ENCODE results near the gene KRT77. TPM values are rescaled to one million over a fixed set of nuclear protein-coding genes. Genes with fewer than 3 reads are reported as not detected.
"Not testable (repeated sequence)": the region's sequence is repeated elsewhere in the genome, so short reads cannot be mapped to it uniquely, and the experiment has no call there.

The KRT77 gene
- total RNA-seq, 1 donor from 2014 or later = not detected

- ATAC-seq (no peak), DNase-seq (no peak)
- intact Hi-C loops (cut with micrococcal nuclease) = no loop called here
Measured at GRCh38 chr12:52726451-52726850, 23.1 kb upstream of the KRT77 start.

- intact Hi-C loops (cut with micrococcal nuclease) = no loop called here
- no peak for ATAC-seq
- no peak for DNase-seq
Measured at GRCh38 chr12:52724384-52724783, 21.1 kb upstream of the KRT77 start.

- DNase-seq = no peak
- no peak for ATAC-seq
- intact Hi-C loops (cut with micrococcal nuclease) = no loop called here
Measured at GRCh38 chr12:52722680-52723079, 19.4 kb upstream of the KRT77 start.

GRCh38 chr12:52721838-52722470 lies 18.6 kb upstream of the KRT77 start:
- intact Hi-C loops (cut with micrococcal nuclease) = no loop called here
- ATAC-seq (no peak), DNase-seq (no peak)

GRCh38 chr12:52720365-52720886 lies 17.1 kb upstream of the KRT77 start:
- DNase-seq = no peak
- intact Hi-C loops (cut with micrococcal nuclease) = no loop called here
- ATAC-seq = no peak

GRCh38 chr12:52716061-52716460 lies 12.7 kb upstream of the KRT77 start:
- no peak for ATAC-seq
- no peak for DNase-seq
- intact Hi-C loops (cut with micrococcal nuclease) = no loop called here

GRCh38 chr12:52715416-52715815 lies 12.1 kb upstream of the KRT77 start:
- DNase-seq (no peak), ATAC-seq (no peak)
- intact Hi-C loops (cut with micrococcal nuclease) = no loop called here

GRCh38 chr12:52714887-52715281 lies 11.6 kb upstream of the KRT77 start:
- intact Hi-C loops (cut with micrococcal nuclease) = no loop called here
- ATAC-seq (no peak), DNase-seq (no peak)

GRCh38 chr12:52713960-52714886 lies 10.9 kb upstream of the KRT77 start:
- peak; percentile 26 for ATAC-seq
- intact Hi-C loops (cut with micrococcal nuclease) = no loop called here

GRCh38 chr12:52712122-52712521 lies 8.8 kb upstream of the KRT77 start:
- intact Hi-C loops (cut with micrococcal nuclease); DNase-seq; ATAC-seq: not testable (repeated sequence)

More at GRCh38 chr12:52713960-52714886, 10.9 kb upstream of the KRT77 start:
- DNase-seq = no peak

GRCh38 chr12:52710730-52711129 lies 7.4 kb upstream of the KRT77 start:
- DNase-seq (no peak), ATAC-seq (no peak)
- intact Hi-C loops (cut with micrococcal nuclease) = no loop called here

GRCh38 chr12:52708010-52708409 lies 4.7 kb upstream of the KRT77 start:
- intact Hi-C loops (cut with micrococcal nuclease) = no loop called here
- no peak for ATAC-seq
- no peak for DNase-seq

- intact Hi-C loops (cut with micrococcal nuclease) = no loop called here
- DNase-seq (no peak), ATAC-seq (no peak)
Measured at GRCh38 chr12:52704464-52704863, 1.1 kb upstream of the KRT77 start.

GRCh38 chr12:52703878-52704277 lies 554 bp upstream of the KRT77 start:
- DNase-seq (no peak), ATAC-seq (no peak)
- intact Hi-C loops (cut with micrococcal nuclease) = no loop called here

- ATAC-seq (no peak), DNase-seq (no peak)
- intact Hi-C loops (cut with micrococcal nuclease) = no loop called here
Measured at GRCh38 chr12:52702338-52702737, 986 bp downstream of the KRT77 start.

- DNase-seq (no peak), ATAC-seq (no peak)
- intact Hi-C loops (cut with micrococcal nuclease) = no loop called here
Measured at GRCh38 chr12:52701281-52701680, 2.0 kb downstream of the KRT77 start.

GRCh38 chr12:52699960-52700359 lies 3.4 kb downstream of the KRT77 start:
- DNase-seq (no peak), ATAC-seq (peak; percentile 57)
- intact Hi-C loops (cut with micrococcal nuclease) = no loop called here

GRCh38 chr12:52699373-52699772 lies 4.0 kb downstream of the KRT77 start:
- ATAC-seq = peak; percentile 6
- intact Hi-C loops (cut with micrococcal nuclease) = no loop called here
- DNase-seq = no peak

GRCh38 chr12:52698651-52699340 lies 4.5 kb downstream of the KRT77 start:
- intact Hi-C loops (cut with micrococcal nuclease) = no loop called here
- DNase-seq (no peak), ATAC-seq (peak; percentile 92)

GRCh38 chr12:52697058-52697582 lies 6.2 kb downstream of the KRT77 start:
- intact Hi-C loops (cut with micrococcal nuclease) = no loop called here
- DNase-seq (no peak), ATAC-seq (no peak)
